Caco-2 (cell line): Measurements from ENCODE around the gene NYAP2. TPM values are rescaled to one million over a fixed set of nuclear protein-coding genes. Genes with fewer than 3 reads are reported as not detected.

Experiments used
- BruUV-seq: library from RNA; stranded (reverse); fragments of 400-500 nt; replicated peaks from 2 replicates; lab custom pipeline; 2021; lab: Mats Ljungman, UMichigan
- CTCF ChIA-PET: fragments of 300-600 bp; sonication (Branson Sonifier 250); formaldehyde crosslinking; loops from one replicate; lab custom pipeline; 2022; ENCODE audit warnings: antibody characterized with exemption; lab: Charles Lee
- POLR2A ChIA-PET: fragments of 300-600 bp; sonication (Branson Sonifier 250); formaldehyde crosslinking; loops from one replicate; lab custom pipeline; 2022; ENCODE audit warnings: antibody characterized with exemption; lab: Charles Lee
- DNase-seq, 2 experiments: peaks; one replicate each; pipeline versions ENCODE4 v3.0.0 to v3.0.0-alpha.2; 2020 to 2022
- H3K27me3 ChIP-seq: replicated peaks from 2 replicates; pipeline ENCODE4 v1.6.0; 2011; ENCODE audit warnings: low read length; ENCODE audit not compliant: control insufficient read depth, insufficient read depth
- H3K36me3 ChIP-seq: 2 replicates; pipeline ENCODE4 v1.5.1; 2011; ENCODE audit warnings: low read length; ENCODE audit not compliant: control insufficient read depth, insufficient read depth
- H3K4me1 ChIP-seq: fragments of 250-450 bp; sonication (Bioruptor Pico); 2 replicates; pipeline ENCODE4 v1.5.1; 2020; ENCODE audit warnings: mild to moderate bottlenecking
- H3K4me3 ChIP-seq: 2 replicates; pipeline ENCODE4 v1.5.1; 2011; ENCODE audit warnings: low read depth, mild to moderate bottlenecking, control low read depth, low read length
- H3K9me3 ChIP-seq: fragments of 250-450 bp; sonication (Bioruptor Pico); 2 replicates; pipeline ENCODE4 v1.5.1; 2020; ENCODE audit warnings: mild to moderate bottlenecking, moderate library complexity
- H3K27ac Mint-ChIP-seq: one replicate; pipeline ENCODE4 v1.8.0; 2022; ENCODE audit warnings: mixed read lengths; ENCODE audit not compliant: unreplicated experiment
- H3K27me3 Mint-ChIP-seq: one replicate; pipeline ENCODE4 v1.8.0; 2022; ENCODE audit warnings: mixed read lengths; ENCODE audit not compliant: insufficient read depth, unreplicated experiment
- H3K36me3 Mint-ChIP-seq: one replicate; pipeline ENCODE4 v1.8.0; 2022; ENCODE audit warnings: mild to moderate bottlenecking, mixed read lengths; ENCODE audit not compliant: insufficient read depth, unreplicated experiment
- H3K4me1 Mint-ChIP-seq: one replicate; pipeline ENCODE4 v1.8.0; 2022; ENCODE audit warnings: low read depth, mixed read lengths; ENCODE audit not compliant: unreplicated experiment
- H3K4me3 Mint-ChIP-seq: one replicate; pipeline ENCODE4 v1.8.0; 2022; ENCODE audit warnings: mild to moderate bottlenecking, moderate library complexity, mixed read lengths; ENCODE audit not compliant: unreplicated experiment
- H3K9me3 Mint-ChIP-seq: one replicate; pipeline ENCODE4 v1.8.0; 2022; ENCODE audit warnings: mixed read lengths; ENCODE audit not compliant: unreplicated experiment
- intact Hi-C: fragments of 100-400 bp; cut with micrococcal nuclease; formaldehyde crosslinking; loops from one replicate; pipeline ENCODE4 v1.10.0; 2022; ENCODE audit not compliant: unreplicated experiment
- total RNA-seq: library from RNA; stranded (reverse); gene quantifications from 2 replicates; pipeline ENCODE4 v1.2.3, GENCODE V29; 2022
- TF ChIP-seq, protein P1 (sequence below), 2 experiments: fragments of 200-600 bp in 1 of 2; IDR thresholded peaks; 1 replicate in 1 of 2; 2 replicates in 1 of 2; pipeline versions ENCODE4 v1.5.1 to v1.8.0; 2011 to 2022; ENCODE audit warnings: antibody characterized with exemption in 1 of 2, control low read depth in 1 of 2, inconsistent platforms in 1 of 2, low read depth in 1 of 2, low read length in 1 of 2, mild to moderate bottlenecking in 1 of 2, moderate library complexity in 1 of 2; ENCODE audit not compliant: insufficient read depth in 1 of 2, severe bottlenecking in 1 of 2, unreplicated experiment in 1 of 2

Gene NYAP2
- total RNA-seq, 1 experiment from 2014 or later = 0.11 TPM

DNA sequence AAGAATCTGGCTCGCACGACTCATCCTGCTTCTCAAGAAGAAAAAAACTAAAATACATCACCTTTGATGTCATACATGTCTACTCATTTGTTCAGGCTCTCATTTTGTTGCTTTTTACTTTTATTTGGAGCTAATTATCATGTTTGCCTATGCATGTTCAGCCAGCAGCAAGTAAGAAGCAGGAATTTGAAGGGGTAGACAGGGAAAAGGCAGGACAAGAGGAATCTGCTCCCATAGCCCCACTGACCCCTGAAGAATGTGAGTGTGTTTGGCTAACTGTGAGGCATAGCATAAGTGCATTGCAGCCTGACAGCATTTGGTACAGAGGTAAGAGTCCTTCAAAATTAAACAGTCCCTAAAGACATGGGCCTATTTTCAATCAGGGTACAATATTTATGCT is 72.7 kb downstream of the NYAP2 start:
- POLR2A ChIA-PET = no interaction called here
- Histone ChIP-seq H3K4me1 (peaks cover 38% of the 10 kb centered on the region), H3K4me3 (no peak overlapping the region), H3K27me3 (no peaks in the 10 kb centered on the region; the same call in 1 of the 2 replicates), H3K9me3 (no peaks in the 10 kb centered on the region), H3K36me3 (no peaks in the 10 kb centered on the region)
- BruUV-seq = no TSS peak
- Mint-ChIP-seq H3K36me3 (peaks cover 7% of the 10 kb centered on the region), H3K27me3 (no peaks in the 10 kb centered on the region), H3K27ac (no peak overlapping the region), H3K4me1 (peaks cover 10% of the 10 kb centered on the region), H3K9me3 (peaks cover 10% of the 10 kb centered on the region), H3K4me3 (peak overlapping the region; percentile 27)
- CTCF ChIA-PET = interaction anchor here (1.0 kb wide), 1 partner anchor 10 kb away, joined by 3 read pairs; no protein-coding TSS in a partner anchor
- DNase-seq = peak in 1 of 2 experiments; percentile 36
- TF ChIP-seq, protein P1, sequence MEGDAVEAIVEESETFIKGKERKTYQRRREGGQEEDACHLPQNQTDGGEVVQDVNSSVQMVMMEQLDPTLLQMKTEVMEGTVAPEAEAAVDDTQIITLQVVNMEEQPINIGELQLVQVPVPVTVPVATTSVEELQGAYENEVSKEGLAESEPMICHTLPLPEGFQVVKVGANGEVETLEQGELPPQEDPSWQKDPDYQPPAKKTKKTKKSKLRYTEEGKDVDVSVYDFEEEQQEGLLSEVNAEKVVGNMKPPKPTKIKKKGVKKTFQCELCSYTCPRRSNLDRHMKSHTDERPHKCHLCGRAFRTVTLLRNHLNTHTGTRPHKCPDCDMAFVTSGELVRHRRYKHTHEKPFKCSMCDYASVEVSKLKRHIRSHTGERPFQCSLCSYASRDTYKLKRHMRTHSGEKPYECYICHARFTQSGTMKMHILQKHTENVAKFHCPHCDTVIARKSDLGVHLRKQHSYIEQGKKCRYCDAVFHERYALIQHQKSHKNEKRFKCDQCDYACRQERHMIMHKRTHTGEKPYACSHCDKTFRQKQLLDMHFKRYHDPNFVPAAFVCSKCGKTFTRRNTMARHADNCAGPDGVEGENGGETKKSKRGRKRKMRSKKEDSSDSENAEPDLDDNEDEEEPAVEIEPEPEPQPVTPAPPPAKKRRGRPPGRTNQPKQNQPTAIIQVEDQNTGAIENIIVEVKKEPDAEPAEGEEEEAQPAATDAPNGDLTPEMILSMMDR (IDR thresholded peaks at IDR 0.05; ENCODE audit: insufficient read depth in 1 of 2, low read depth in 1 of 2, low read length in 1 of 2, severe bottlenecking in 1 of 2, unreplicated experiment in 1 of 2) = no peak
- intact Hi-C loops = loop anchor here (5.0 kb wide), 1 partner anchor 40 kb away; no protein-coding TSS in a partner anchor

DNA sequence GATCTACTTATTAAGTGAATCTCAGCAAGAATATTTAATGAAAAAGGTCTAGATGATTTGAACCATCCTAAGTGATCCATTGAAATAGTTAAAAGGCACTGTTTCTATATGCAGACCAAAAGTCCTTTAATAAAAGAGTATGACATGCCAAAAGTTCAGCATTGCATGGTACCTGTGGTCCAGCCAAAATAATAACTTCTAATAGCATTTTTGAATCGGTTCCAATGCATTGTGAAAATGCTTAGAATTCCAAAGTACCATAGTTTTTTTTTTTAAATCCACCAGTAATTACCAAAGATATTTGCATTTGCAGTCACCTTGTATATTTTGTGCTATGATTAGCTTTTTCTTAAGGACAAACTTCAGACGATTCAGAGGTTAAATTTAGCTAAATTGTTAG is 79.9 kb downstream of the NYAP2 start:
- Mint-ChIP-seq H3K36me3 (no peaks in the 10 kb centered on the region), H3K27ac (no peak overlapping the region), H3K4me1 (no peaks in the 10 kb centered on the region), H3K27me3 (peaks cover 4% of the 10 kb centered on the region), H3K4me3 (no peak overlapping the region), H3K9me3 (no peaks in the 10 kb centered on the region)
- BruUV-seq = no TSS peak
- CTCF ChIA-PET = no interaction called here
- DNase-seq = no peak
- no peak overlapping the region for H3K4me3 ChIP-seq
- no peaks in the 10 kb centered on the region for H3K9me3 ChIP-seq
- POLR2A ChIA-PET = no interaction called here
- intact Hi-C loops = no loop called here
- H3K4me1 ChIP-seq = peaks cover 7% of the 10 kb centered on the region; the same call in 1 of the 2 replicates
- TF ChIP-seq, protein P1 (IDR thresholded peaks at IDR 0.05; ENCODE audit: insufficient read depth in 1 of 2, low read depth in 1 of 2, low read length in 1 of 2, severe bottlenecking in 1 of 2, unreplicated experiment in 1 of 2) = no peak
- H3K27me3 ChIP-seq = no peaks in the 10 kb centered on the region
- H3K36me3 ChIP-seq = no peaks in the 10 kb centered on the region

DNA sequence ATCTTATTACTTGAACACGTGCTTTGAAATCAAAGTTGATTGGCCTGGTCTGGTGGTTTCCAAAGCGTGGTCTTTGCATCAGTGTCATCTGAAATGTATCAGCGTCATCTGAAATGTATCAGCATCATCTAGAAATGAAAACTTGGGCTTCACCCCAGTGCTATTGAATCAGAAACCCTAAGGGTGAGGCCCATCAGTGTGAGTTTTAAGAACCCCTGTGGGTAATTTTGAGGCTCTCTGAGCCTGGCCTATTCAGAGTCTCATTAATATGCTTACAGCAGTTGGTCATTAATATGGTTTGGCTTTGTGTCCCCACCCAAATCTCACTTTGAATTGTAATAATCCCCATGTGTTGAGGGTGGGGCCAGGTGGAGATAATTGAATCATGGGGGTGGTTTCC is 85.2 kb downstream of the NYAP2 start:
- Histone ChIP-seq H3K9me3 (no peaks in the 10 kb centered on the region), H3K36me3 (no peaks in the 10 kb centered on the region), H3K4me3 (no peak overlapping the region), H3K4me1 (no peaks in the 10 kb centered on the region), H3K27me3 (no peaks in the 10 kb centered on the region)
- TF ChIP-seq, protein P1 (IDR thresholded peaks at IDR 0.05; ENCODE audit: insufficient read depth in 1 of 2, low read depth in 1 of 2, low read length in 1 of 2, severe bottlenecking in 1 of 2, unreplicated experiment in 1 of 2) = no peak
- Mint-ChIP-seq H3K9me3 (no peaks in the 10 kb centered on the region), H3K36me3 (no peaks in the 10 kb centered on the region), H3K27ac (no peak overlapping the region), H3K4me3 (no peak overlapping the region), H3K27me3 (peaks cover 4% of the 10 kb centered on the region), H3K4me1 (no peaks in the 10 kb centered on the region)
- no TSS peak for BruUV-seq
- DNase-seq = no peak
- POLR2A ChIA-PET = no interaction called here
- CTCF ChIA-PET = no interaction called here
- intact Hi-C loops = no loop called here
